Trophoblast cell (in vitro differentiated cells and primary cell): Measurements from ENCODE around the gene CFHR1.
"Not testable (repeated sequence)": the region's sequence is repeated elsewhere in the genome, so short reads cannot be mapped to it uniquely, and the experiment has no call there.

Source experiments
- DNase-seq, 2 donors: peaks; one replicate each; pipeline ENCODE4 v3.0.0-alpha.2; 2016
- H2AFZ ChIP-seq: 2 replicates; pipeline ENCODE4 v1.6.1; 2013; ENCODE audit warnings: low read length, moderate library complexity, mild to moderate bottlenecking; ENCODE audit not compliant: insufficient read depth, poor library complexity
- H2AK5ac ChIP-seq: 2 replicates; pipeline ENCODE4 v1.6.1; 2013; ENCODE audit warnings: mild to moderate bottlenecking, low read length
- H2BK120ac ChIP-seq: 2 replicates; pipeline ENCODE4 v1.6.1; 2013; ENCODE audit warnings: low read length, mild to moderate bottlenecking, moderate library complexity; ENCODE audit not compliant: insufficient read depth, poor library complexity
- H2BK12ac ChIP-seq: 2 replicates; pipeline ENCODE4 v1.6.1; 2013; ENCODE audit warnings: mild to moderate bottlenecking, low read length, moderate library complexity
- H2BK5ac ChIP-seq: 2 replicates; pipeline ENCODE4 v1.6.1; 2013; ENCODE audit warnings: low read length, low read depth, moderate library complexity, mild to moderate bottlenecking; ENCODE audit not compliant: poor library complexity
- H3K14ac ChIP-seq: 2 replicates; pipeline ENCODE4 v1.6.1; 2013; ENCODE audit warnings: mild to moderate bottlenecking, low read length
- H3K18ac ChIP-seq: 2 replicates; pipeline ENCODE4 v1.6.1; 2013; ENCODE audit warnings: mild to moderate bottlenecking, low read length
- H3K23ac ChIP-seq: 2 replicates; pipeline ENCODE4 v1.6.1; 2013; ENCODE audit warnings: low read length
- H3K27ac ChIP-seq: 2 replicates; pipeline ENCODE4 v1.5.1; 2013; ENCODE audit warnings: low read depth, mild to moderate bottlenecking, inconsistent platforms, low read length, moderate library complexity
- H3K27me3 ChIP-seq: 2 replicates; pipeline ENCODE4 v1.6.1; 2013; ENCODE audit warnings: inconsistent platforms, mild to moderate bottlenecking, low read length, moderate library complexity; ENCODE audit not compliant: insufficient read depth
- H3K36me3 ChIP-seq, 2 experiments: 1 replicate in 1 of 2; 2 replicates in 1 of 2; pipeline ENCODE4 v1.6.1; 2013; ENCODE audit warnings: low read length in 2 of 2, mild to moderate bottlenecking in 2 of 2, moderate library complexity in 1 of 2; ENCODE audit not compliant: insufficient read depth in 2 of 2, control insufficient read depth in 1 of 2
- H3K4ac ChIP-seq: 2 replicates; pipeline ENCODE4 v1.6.1; 2013; ENCODE audit warnings: low read depth, mild to moderate bottlenecking, low read length, moderate library complexity
- H3K4me1 ChIP-seq, 2 experiments: 1 replicate in 1 of 2; 2 replicates in 1 of 2; pipeline ENCODE4 v1.6.1; 2013; ENCODE audit warnings: low read length in 2 of 2, mild to moderate bottlenecking in 2 of 2, moderate library complexity in 1 of 2; ENCODE audit not compliant: insufficient read depth in 2 of 2, control insufficient read depth in 1 of 2
- H3K4me2 ChIP-seq: 2 replicates; pipeline ENCODE4 v1.6.1; 2013; ENCODE audit warnings: inconsistent platforms, mild to moderate bottlenecking, low read length, moderate library complexity
- H3K4me3 ChIP-seq: 2 replicates; pipeline ENCODE4 v1.5.1; 2013; ENCODE audit warnings: mild to moderate bottlenecking, low read depth, low read length, inconsistent platforms
- H3K79me1 ChIP-seq: one replicate; pipeline ENCODE4 v1.6.1; 2013; ENCODE audit warnings: low read length
- H3K79me2 ChIP-seq: 2 replicates; pipeline ENCODE4 v1.6.1; 2013; ENCODE audit warnings: low read length, mild to moderate bottlenecking; ENCODE audit not compliant: control insufficient read depth, insufficient read depth, poor library complexity
- H3K9ac ChIP-seq: 2 replicates; pipeline ENCODE4 v1.6.1; 2013; ENCODE audit warnings: mild to moderate bottlenecking, low read length
- H3K9me3 ChIP-seq: 2 replicates; pipeline ENCODE4 v1.6.1; 2013; ENCODE audit warnings: low read depth, mild to moderate bottlenecking, control low read depth, inconsistent platforms, low read length; ENCODE audit not compliant: insufficient read depth
- H4K12ac ChIP-seq: 2 replicates; pipeline ENCODE4 v1.6.1; 2013; ENCODE audit warnings: low read depth, mild to moderate bottlenecking, low read length, moderate library complexity
- H4K8ac ChIP-seq: 2 replicates; pipeline ENCODE4 v1.6.1; 2013; ENCODE audit warnings: low read depth, mild to moderate bottlenecking, low read length, moderate library complexity
- H4K91ac ChIP-seq: one replicate; pipeline ENCODE4 v1.6.1; 2013; ENCODE audit warnings: low read depth, mild to moderate bottlenecking, low read length, moderate library complexity
- WGBS: extraction: QIAGEN DNeasy Blood & Tissue Kit; methylation state at CpG from one replicate; pipeline ENCODE4 v1.1.7; 2013; ENCODE audit warnings: missing lambda C conversion rate; ENCODE audit not compliant: insufficient read length, insufficient coverage; ENCODE audit errors: extremely low coverage; 5-methylcytosine and 5-hydroxymethylcytosine counted together

Gene CFHR1

DNA sequence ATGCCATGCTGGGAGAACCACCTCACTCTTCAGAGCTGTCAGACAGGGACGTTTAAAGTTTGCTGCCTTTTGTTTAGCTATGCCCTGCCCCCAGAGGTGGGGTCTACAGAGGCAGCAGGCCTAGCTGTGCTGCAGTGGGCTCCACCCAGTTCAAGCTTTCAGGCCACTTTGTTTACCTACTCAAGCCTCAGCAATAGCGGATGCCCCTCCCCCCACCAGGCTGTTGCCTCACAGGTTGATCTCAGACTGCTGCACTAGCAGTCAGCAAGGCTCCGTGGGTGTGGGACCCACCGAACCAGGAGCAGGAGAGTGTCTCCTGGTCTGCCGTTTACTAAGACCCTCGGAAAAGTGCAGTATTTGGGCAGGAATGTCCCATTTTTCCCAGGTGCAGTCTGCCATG, 2.1 kb upstream of the CFHR1 start:
- no CpG with 5 or more reads among the region's 6 CpGs for WGBS
- not testable (repeated sequence) for H3K4me2 ChIP-seq, H3K79me1 ChIP-seq

DNA sequence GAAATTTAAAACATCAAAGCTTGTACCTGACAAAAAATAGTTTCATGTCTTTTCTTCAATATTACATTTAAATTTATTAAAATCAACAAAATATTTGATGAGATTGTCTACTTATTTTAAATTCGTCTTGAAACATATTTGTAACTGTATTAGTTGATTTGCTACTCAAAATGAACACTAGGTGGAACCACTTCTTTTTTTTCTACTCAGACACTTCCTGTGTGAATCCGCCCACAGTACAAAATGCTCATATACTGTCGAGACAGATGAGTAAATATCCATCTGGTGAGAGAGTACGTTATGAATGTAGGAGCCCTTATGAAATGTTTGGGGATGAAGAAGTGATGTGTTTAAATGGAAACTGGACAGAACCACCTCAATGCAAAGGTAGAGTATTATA, 8.3 kb downstream of the CFHR1 start:
- not testable (repeated sequence) for H4K12ac ChIP-seq, H4K91ac ChIP-seq
- no CpG with 5 or more reads among the region's 4 CpGs for WGBS

More for the DNA sequence above, 2.1 kb upstream of the CFHR1 start:
- H2AFZ ChIP-seq, H3K4ac ChIP-seq, H3K9me3 ChIP-seq, H4K91ac ChIP-seq, H3K79me2 ChIP-seq, H3K9ac ChIP-seq, DNase-seq, H3K27ac ChIP-seq, H2BK12ac ChIP-seq, H3K36me3 ChIP-seq, H3K4me3 ChIP-seq, H3K4me1 ChIP-seq, H4K12ac ChIP-seq, H3K14ac ChIP-seq, H3K23ac ChIP-seq, H4K8ac ChIP-seq, H2AK5ac ChIP-seq, H2BK5ac ChIP-seq, H3K18ac ChIP-seq, H2BK120ac ChIP-seq, H3K27me3 ChIP-seq: not testable (repeated sequence)

DNA sequence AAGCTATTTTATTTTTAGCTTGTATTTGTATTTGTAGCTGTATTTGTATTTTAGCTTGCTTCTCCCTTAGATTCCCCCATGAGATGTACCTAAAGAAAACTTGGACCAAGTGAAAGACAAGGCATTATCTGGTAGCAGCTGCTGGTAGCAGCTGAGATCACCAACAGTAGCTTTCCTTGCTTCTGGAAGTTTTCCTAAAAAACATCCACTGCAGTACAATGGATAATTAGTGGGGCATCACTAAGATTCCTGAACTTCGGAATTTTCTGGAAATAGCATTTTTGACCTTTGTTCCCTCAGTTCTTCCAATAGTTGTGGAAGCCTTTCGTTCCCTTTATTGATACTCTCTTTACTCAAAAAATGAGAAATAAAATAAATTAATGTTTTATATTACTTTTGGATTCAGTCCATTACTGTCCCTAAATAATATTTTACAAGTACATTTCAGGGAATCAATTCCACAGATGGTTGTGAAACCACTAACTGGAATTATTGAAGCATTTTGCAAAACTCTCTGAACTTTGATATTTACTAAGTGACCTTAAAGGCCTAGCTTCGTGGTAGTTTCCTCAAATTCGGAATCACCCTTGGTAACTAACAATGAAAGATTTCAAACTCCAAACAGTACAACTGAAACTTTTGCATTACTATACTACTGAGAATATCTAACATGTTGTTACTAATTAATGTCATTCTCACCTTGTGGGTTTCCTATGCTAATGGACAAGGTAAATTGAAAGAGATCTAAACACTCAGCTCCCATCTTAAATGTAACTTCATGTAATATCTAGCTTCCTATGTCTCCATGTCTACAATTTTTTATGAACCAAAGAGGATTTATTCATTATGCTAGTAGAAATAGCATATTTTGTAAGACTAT, 30.3 kb downstream of the CFHR1 start:
- not testable (repeated sequence) for H3K23ac ChIP-seq, H3K79me1 ChIP-seq, H3K18ac ChIP-seq, H2BK12ac ChIP-seq, H3K9me3 ChIP-seq, H3K27ac ChIP-seq, H3K9ac ChIP-seq, H3K14ac ChIP-seq, H4K12ac ChIP-seq, H3K4ac ChIP-seq, H3K4me3 ChIP-seq, H3K36me3 ChIP-seq, H4K8ac ChIP-seq, H3K27me3 ChIP-seq, H2BK5ac ChIP-seq, H2BK120ac ChIP-seq, H3K4me1 ChIP-seq, DNase-seq, H3K79me2 ChIP-seq, H2AFZ ChIP-seq, H3K4me2 ChIP-seq, H4K91ac ChIP-seq, H2AK5ac ChIP-seq
- no CpG with 5 or more reads among the region's 4 CpGs for WGBS

More for the DNA sequence above, 8.3 kb downstream of the CFHR1 start:
- H3K4ac ChIP-seq, H4K8ac ChIP-seq, H3K4me2 ChIP-seq, H2AFZ ChIP-seq, H2BK120ac ChIP-seq, H3K36me3 ChIP-seq, H3K9ac ChIP-seq, H2AK5ac ChIP-seq, H3K18ac ChIP-seq, H3K4me1 ChIP-seq, H2BK12ac ChIP-seq, H3K79me1 ChIP-seq, H3K27me3 ChIP-seq, H3K23ac ChIP-seq, H3K9me3 ChIP-seq, H2BK5ac ChIP-seq, H3K27ac ChIP-seq, H3K79me2 ChIP-seq, H3K14ac ChIP-seq, H3K4me3 ChIP-seq: not testable (repeated sequence)
- peak in 1 of 2 donors; percentile 62 for DNase-seq

DNA sequence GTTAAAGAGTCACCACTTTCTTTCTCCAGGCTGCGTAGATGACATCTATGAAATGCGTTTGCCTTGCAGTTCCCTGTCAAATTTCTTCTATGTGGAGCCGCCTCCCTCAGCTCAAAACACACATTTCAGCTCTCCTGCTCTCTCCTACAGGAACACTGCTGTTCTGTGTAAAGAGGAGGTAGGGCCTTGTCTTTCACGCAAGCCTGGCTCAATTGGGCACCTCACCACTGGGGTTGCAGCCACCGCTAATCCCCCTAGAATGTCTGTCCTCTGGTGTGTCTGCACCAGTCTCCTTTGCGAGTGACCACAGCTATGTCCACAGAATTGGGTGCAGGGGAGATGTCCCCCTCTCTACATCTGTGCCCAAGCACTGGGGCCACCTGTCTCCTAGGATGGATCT, 36.5 kb downstream of the CFHR1 start:
- Histone ChIP-seq H3K4ac (no peak overlapping the region), H3K27ac (no peak overlapping the region), H3K9me3 (no peaks in the 10 kb centered on the region), H3K79me1 (no peaks in the 10 kb centered on the region), H3K23ac (no peak overlapping the region), H3K4me1 (no peaks in the 10 kb centered on the region), H3K9ac (no peak overlapping the region), H2BK5ac (no peak overlapping the region), H2AK5ac (no peak overlapping the region), H4K12ac (no peak overlapping the region), H2AFZ (no peak overlapping the region), H3K4me3 (no peak overlapping the region), H4K91ac (no peak overlapping the region), H3K27me3 (no peaks in the 10 kb centered on the region), H3K79me2 (no peaks in the 10 kb centered on the region), H4K8ac (no peak overlapping the region), H2BK120ac (no peak overlapping the region), H3K18ac (no peak overlapping the region), H3K36me3 (no peaks in the 10 kb centered on the region), H3K14ac (no peak overlapping the region), H2BK12ac (no peak overlapping the region), H3K4me2 (no peak overlapping the region)
- DNase-seq: no peak
- WGBS: no CpG with 5 or more reads among the region's 6 CpGs
